HEK293T (cell line): ENCODE measurements around the gene VAT1.

ENCODE experiments used
- BHLHE40 ChIP-seq: fragments of 450-650 bp; IDR thresholded peaks from 2 replicates; pipeline ENCODE4 v1.6.1; 2016; ENCODE audit warnings: mild to moderate bottlenecking, moderate library complexity, borderline replicate concordance
- ELF4 ChIP-seq: fragments of 450-650 bp; IDR thresholded peaks from 2 replicates; pipeline ENCODE4 v1.6.1; 2017; ENCODE audit warnings: antibody characterized with exemption
- FOXA1 ChIP-seq: fragments of 450-650 bp; IDR thresholded peaks from 2 replicates; pipeline ENCODE4 v1.6.1; 2016; ENCODE audit warnings: mild to moderate bottlenecking
- FOXK2 ChIP-seq: fragments of 450-650 bp; IDR thresholded peaks from 2 replicates; pipeline ENCODE4 v1.6.1; 2016; ENCODE audit warnings: mild to moderate bottlenecking
- FOXM1 ChIP-seq: fragments of 450-650 bp; IDR thresholded peaks from 2 replicates; pipeline ENCODE4 v1.6.1; 2017; ENCODE audit warnings: mild to moderate bottlenecking, borderline replicate concordance
- NFRKB ChIP-seq: fragments of 450-650 bp; IDR thresholded peaks from 2 replicates; pipeline ENCODE4 v1.6.1; 2016; ENCODE audit warnings: mild to moderate bottlenecking, moderate library complexity
- SP1 ChIP-seq: fragments of 450-650 bp; IDR thresholded peaks from 2 replicates; pipeline ENCODE4 v1.6.1; 2017
- SUZ12 ChIP-seq: fragments of 450-650 bp; IDR thresholded peaks from 2 replicates; pipeline ENCODE4 v1.6.1; 2016; ENCODE audit warnings: mild to moderate bottlenecking
- ZNF384 ChIP-seq: fragments of 450-650 bp; IDR thresholded peaks from 2 replicates; pipeline ENCODE4 v1.6.1; 2016
- TF ChIP-seq, protein P1 (sequence below): fragments of 450-650 bp; IDR thresholded peaks from 2 replicates; pipeline ENCODE4 v1.6.1; 2016

DNA sequence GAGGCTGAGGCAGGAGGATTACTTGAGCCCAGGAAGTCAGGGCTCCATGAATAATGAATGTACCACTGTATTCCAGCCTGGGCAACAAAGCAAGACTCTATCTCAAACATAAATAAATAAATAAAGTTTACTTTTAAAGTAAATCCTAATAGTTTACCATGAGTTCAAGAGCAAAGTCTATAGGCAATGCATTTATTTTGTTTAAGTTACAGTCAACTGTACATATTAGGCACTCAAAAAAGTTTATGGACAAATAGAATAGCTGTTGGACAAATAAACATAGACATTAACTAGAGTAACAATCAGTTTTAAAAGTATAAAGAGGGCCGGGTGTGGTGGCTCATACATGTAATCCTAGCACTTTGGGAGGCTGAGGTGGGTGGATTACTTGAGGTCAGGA is 54.3 kb downstream of the VAT1 start:
- TF ChIP-seq SP1 (no peak), FOXM1 (no peak), ELF4 (no peak), ZNF384 (no peak), FOXK2 (no peak), SUZ12 (no peak), FOXA1 (no peak), NFRKB (no peak), BHLHE40 (no peak)
- TF ChIP-seq, protein P1, sequence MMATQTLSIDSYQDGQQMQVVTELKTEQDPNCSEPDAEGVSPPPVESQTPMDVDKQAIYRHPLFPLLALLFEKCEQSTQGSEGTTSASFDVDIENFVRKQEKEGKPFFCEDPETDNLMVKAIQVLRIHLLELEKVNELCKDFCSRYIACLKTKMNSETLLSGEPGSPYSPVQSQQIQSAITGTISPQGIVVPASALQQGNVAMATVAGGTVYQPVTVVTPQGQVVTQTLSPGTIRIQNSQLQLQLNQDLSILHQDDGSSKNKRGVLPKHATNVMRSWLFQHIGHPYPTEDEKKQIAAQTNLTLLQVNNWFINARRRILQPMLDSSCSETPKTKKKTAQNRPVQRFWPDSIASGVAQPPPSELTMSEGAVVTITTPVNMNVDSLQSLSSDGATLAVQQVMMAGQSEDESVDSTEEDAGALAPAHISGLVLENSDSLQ: no peak
